ENCODE data around the gene CCDC192.

Gene CCDC192

GRCh38 chr5:127754706-127755105 lies 51.5 kb downstream of the CCDC192 start:
- H3K9me2 ChIP-seq (replicated peaks; ENCODE audit: insufficient read depth, low read length): no peaks in the 10 kb centered on the region
- no peaks in the 10 kb centered on the region for H4K20me1 ChIP-seq (ENCODE audit: low read depth, low read length)
- TF ChIP-seq EZH2phosphoT487 (conservative IDR thresholded peaks at IDR 0.05; ENCODE audit: low read length) (no peak), CTCF (IDR thresholded peaks at IDR 0.05; ENCODE audit: insufficient read depth, low read length, poor library complexity, severe bottlenecking) (no peak)
- H3K4me3 ChIP-seq (ENCODE audit: insufficient read depth, low read length, poor library complexity, severe bottlenecking): no peak overlapping the region
- no peak overlapping the region for H2AFZ ChIP-seq (ENCODE audit: low read depth, low read length, severe bottlenecking)
- H3K79me2 ChIP-seq (ENCODE audit: insufficient read depth, low read length): no peaks in the 10 kb centered on the region
- no peak overlapping the region for H3K27ac ChIP-seq (ENCODE audit: low read depth, low read length)
- no peaks in the 10 kb centered on the region for H3K36me3 ChIP-seq (ENCODE audit: low read length)
- no peak overlapping the region for H3K9ac ChIP-seq (ENCODE audit: low read length)
- H3K9me3 ChIP-seq (ENCODE audit: insufficient read depth, low read length): no peaks in the 10 kb centered on the region
- no peaks in the 10 kb centered on the region for H3K27me3 ChIP-seq (ENCODE audit: low read length)
- no peak overlapping the region for H3K4me2 ChIP-seq (ENCODE audit: low read depth, low read length, poor library complexity, severe bottlenecking)
- H3F3A ChIP-seq (ENCODE audit: insufficient read depth): no peaks in the 10 kb centered on the region

- no peaks in the 10 kb centered on the region for H3K27me3 ChIP-seq (ENCODE audit: low read length)
- H4K20me1 ChIP-seq (ENCODE audit: low read depth, low read length): no peaks in the 10 kb centered on the region
- H3K36me3 ChIP-seq (ENCODE audit: low read length): no peaks in the 10 kb centered on the region
- H3K4me3 ChIP-seq (ENCODE audit: insufficient read depth, low read length, poor library complexity, severe bottlenecking): no peak overlapping the region
- no peaks in the 10 kb centered on the region for H3K79me2 ChIP-seq (ENCODE audit: insufficient read depth, low read length)
- no peaks in the 10 kb centered on the region for H3K9me3 ChIP-seq (ENCODE audit: insufficient read depth, low read length)
- H2AFZ ChIP-seq (ENCODE audit: low read depth, low read length, severe bottlenecking): no peak overlapping the region
- no peak overlapping the region for H3K27ac ChIP-seq (ENCODE audit: low read depth, low read length)
- H3K4me2 ChIP-seq (ENCODE audit: low read depth, low read length, poor library complexity, severe bottlenecking): no peak overlapping the region
- TF ChIP-seq EZH2phosphoT487 (conservative IDR thresholded peaks at IDR 0.05; ENCODE audit: low read length) (no peak), CTCF (IDR thresholded peaks at IDR 0.05; ENCODE audit: insufficient read depth, low read length, poor library complexity, severe bottlenecking) (no peak)
- H3K9ac ChIP-seq (ENCODE audit: low read length): no peak overlapping the region
- no peaks in the 10 kb centered on the region for H3K9me2 ChIP-seq (replicated peaks; ENCODE audit: insufficient read depth, low read length)
- H3F3A ChIP-seq (ENCODE audit: insufficient read depth): no peaks in the 10 kb centered on the region
These were observed 54.4 kb downstream of the CCDC192 start for GRCh38 chr5:127757576-127757975.

GRCh38 chr5:127758766-127759283 lies 55.6 kb downstream of the CCDC192 start:
- Histone ChIP-seq H3K79me2 (ENCODE audit: insufficient read depth, low read length) (no peaks in the 10 kb centered on the region), H3K27me3 (ENCODE audit: low read length) (no peaks in the 10 kb centered on the region), H3K4me2 (ENCODE audit: low read depth, low read length, poor library complexity, severe bottlenecking) (no peak overlapping the region), H2AFZ (ENCODE audit: low read depth, low read length, severe bottlenecking) (no peak overlapping the region), H3K27ac (ENCODE audit: low read depth, low read length) (no peak overlapping the region), H3K9me2 (replicated peaks; ENCODE audit: insufficient read depth, low read length) (no peaks in the 10 kb centered on the region), H3K4me3 (ENCODE audit: insufficient read depth, low read length, poor library complexity, severe bottlenecking) (no peak overlapping the region), H4K20me1 (ENCODE audit: low read depth, low read length) (no peaks in the 10 kb centered on the region), H3K36me3 (ENCODE audit: low read length) (no peaks in the 10 kb centered on the region), H3K9me3 (ENCODE audit: insufficient read depth, low read length) (no peaks in the 10 kb centered on the region), H3F3A (ENCODE audit: insufficient read depth) (no peaks in the 10 kb centered on the region), H3K9ac (ENCODE audit: low read length) (no peak overlapping the region)
- TF ChIP-seq EZH2phosphoT487 (conservative IDR thresholded peaks at IDR 0.05; ENCODE audit: low read length) (no peak), CTCF (IDR thresholded peaks at IDR 0.05; ENCODE audit: insufficient read depth, low read length, poor library complexity, severe bottlenecking) (no peak)

All from SU-DHL-6 (cell line).